ENCODE results near the gene COMMD3.

Gene COMMD3

DNA sequence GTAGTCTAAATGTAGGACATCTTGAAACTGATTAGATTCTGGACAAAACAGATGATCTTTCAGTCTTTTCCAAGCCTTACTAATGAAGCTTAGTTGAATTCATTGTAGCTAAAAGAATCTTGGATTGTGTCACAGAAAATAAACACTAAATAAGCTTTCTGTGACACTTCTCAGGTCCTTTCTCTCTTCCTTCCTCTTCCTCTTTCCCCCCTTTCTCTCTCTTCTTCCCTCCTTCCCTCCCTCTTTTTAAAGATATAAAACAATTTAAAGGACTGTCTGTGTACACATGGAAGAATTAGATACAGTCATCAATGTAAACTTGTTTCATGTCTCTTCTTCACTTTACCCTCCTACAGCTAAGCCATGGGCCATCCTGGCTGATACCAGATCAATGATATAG, 5.3 kb upstream of the COMMD3 start:
- no peak for TF ChIP-seq CTCF (conservative IDR thresholded peaks at IDR 0.05; ENCODE audit: low read depth, low read length)
- H3K4me3 ChIP-seq (ENCODE audit: low read length), result no peak overlapping the region
- no peak for DNase-seq (ENCODE audit: low read depth)

- no peak overlapping the region for H3K4me3 ChIP-seq (ENCODE audit: low read length)
- no peak for TF ChIP-seq CTCF (conservative IDR thresholded peaks at IDR 0.05; ENCODE audit: low read depth, low read length)
- no peak for DNase-seq (ENCODE audit: low read depth)
Observed at GRCh38 chr10:22314852-22315251, 1.3 kb upstream of the COMMD3 start.

- no peak for TF ChIP-seq CTCF (conservative IDR thresholded peaks at IDR 0.05; ENCODE audit: low read depth, low read length)
- DNase-seq (ENCODE audit: low read depth), result no peak
- H3K4me3 ChIP-seq (ENCODE audit: low read length), result peak overlapping the region; percentile 83
Observed at GRCh38 chr10:22315455-22316285, 518 bp upstream of the COMMD3 start.

GRCh38 chr10:22317076-22317370, 835 bp downstream of the COMMD3 start:
- peak overlapping the region; percentile 83 for H3K4me3 ChIP-seq (ENCODE audit: low read length)
- DNase-seq (ENCODE audit: low read depth), result no peak
- no peak for TF ChIP-seq CTCF (conservative IDR thresholded peaks at IDR 0.05; ENCODE audit: low read depth, low read length)

DNA sequence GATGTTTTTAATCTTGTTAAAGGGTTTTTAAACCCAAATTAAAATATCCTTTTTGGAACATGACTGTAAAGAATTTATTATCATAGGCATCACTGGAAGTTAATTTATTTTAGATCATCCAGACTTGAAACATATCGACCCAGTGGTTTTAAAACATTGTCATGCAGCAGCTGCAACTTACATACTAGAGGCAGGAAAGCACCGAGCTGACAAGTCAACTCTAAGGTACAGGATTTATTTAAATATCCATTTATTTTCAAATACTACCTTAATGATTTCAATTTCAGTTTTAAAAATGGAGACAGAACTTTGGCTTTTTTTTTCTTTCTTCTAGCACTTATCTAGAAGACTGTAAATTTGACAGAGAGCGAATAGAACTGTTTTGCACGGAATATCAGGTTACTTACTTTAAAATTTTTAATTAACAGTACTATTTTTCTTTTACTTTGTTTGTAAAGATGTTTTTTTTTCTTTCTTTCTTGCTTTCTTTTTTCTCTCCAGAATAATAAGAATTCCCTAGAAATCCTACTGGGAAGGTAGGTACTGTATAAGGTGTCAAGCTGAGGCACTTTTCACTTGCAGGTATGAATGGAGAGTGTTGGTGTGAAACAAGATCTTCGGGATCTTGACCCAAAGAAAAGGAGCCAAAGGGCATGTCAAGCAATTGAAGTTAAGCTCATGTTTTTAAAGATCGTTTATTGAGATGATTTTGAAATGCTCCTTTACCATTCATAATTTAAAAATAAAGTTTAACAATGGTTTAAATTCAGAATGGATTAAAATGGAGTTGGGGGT, 1.8 kb downstream of the COMMD3 start:
- DNase-seq (ENCODE audit: low read depth), result no peak
- no peak for TF ChIP-seq CTCF (conservative IDR thresholded peaks at IDR 0.05; ENCODE audit: low read depth, low read length)
- H3K4me3 ChIP-seq (ENCODE audit: low read length), result no peak overlapping the region

DNA sequence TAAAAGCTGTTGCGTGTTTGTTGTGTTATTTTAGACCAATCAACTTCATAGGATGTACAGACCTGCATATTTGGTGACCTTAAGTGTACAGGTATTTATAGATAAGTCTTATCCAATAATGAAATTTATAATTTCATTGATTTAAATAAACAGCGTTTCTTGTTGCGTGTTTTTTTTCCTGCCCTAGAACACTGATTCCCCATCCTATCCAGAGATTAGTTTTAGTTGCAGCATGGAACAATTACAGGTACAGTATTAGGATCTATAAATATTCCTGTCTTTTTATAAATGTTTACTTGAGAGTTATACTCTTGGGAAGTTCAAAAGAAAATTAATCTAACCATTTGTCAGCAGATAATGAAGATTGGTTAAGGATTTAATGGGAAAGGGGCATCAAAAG, 2.6 kb downstream of the COMMD3 start:
- H3K4me3 ChIP-seq (ENCODE audit: low read length), result no peak overlapping the region
- no peak for DNase-seq (ENCODE audit: low read depth)
- TF ChIP-seq CTCF (conservative IDR thresholded peaks at IDR 0.05; ENCODE audit: low read depth, low read length), result no peak

- TF ChIP-seq CTCF (conservative IDR thresholded peaks at IDR 0.05; ENCODE audit: low read depth, low read length), result no peak
- DNase-seq (ENCODE audit: low read depth), result no peak
- H3K4me3 ChIP-seq (ENCODE audit: low read length), result no peak overlapping the region
Observed at GRCh38 chr10:22319547-22319979, 3.4 kb downstream of the COMMD3 start.
